Ovary (tissue), 9 donors: ENCODE results near the gene GPR162. TPM values are rescaled to one million over a fixed set of nuclear protein-coding genes. Genes with fewer than 3 reads are reported as not detected.

ENCODE experiments used
- DNase-seq, 5 donors: peaks; one replicate each; pipeline ENCODE4 v3.0.0-alpha.2; 2019 to 2020
- H3K27ac ChIP-seq, 2 donors: fragments of 200-600 bp; one replicate each; pipeline versions ENCODE4 v1.5.1 to v1.8.0; 2019 to 2022
- H3K27me3 ChIP-seq: fragments of 200-600 bp; one replicate; pipeline ENCODE4 v1.8.0; 2022
- H3K36me3 ChIP-seq: fragments of 200-600 bp; sonication (generic); one replicate; pipeline ENCODE4 v1.5.1; 2019
- H3K4me1 ChIP-seq: one replicate; pipeline ENCODE4 v1.8.1; 2013; ENCODE audit warnings: mild to moderate bottlenecking, moderate library complexity; ENCODE audit not compliant: insufficient read depth
- H3K4me3 ChIP-seq: fragments of 200-600 bp; sonication (generic); one replicate; pipeline ENCODE4 v1.5.1; 2017
- H3K9me3 ChIP-seq, 2 donors: fragments of 200-600 bp in 1 of 2; sonication (generic) in 1 of 2; one replicate each; pipeline versions ENCODE4 v1.5.1 to v1.8.1; 2013 to 2019; ENCODE audit warnings: mild to moderate bottlenecking in 1 of 2, moderate library complexity in 1 of 2
- EP300 ChIP-seq: sonication (generic); formaldehyde crosslinking; IDR thresholded peaks from one replicate; pipeline ENCODE4 v1.6.1; 2017; ENCODE audit warnings: antibody characterized with exemption
- POLR2A ChIP-seq: fragments of 450-650 bp; IDR thresholded peaks from one replicate; pipeline ENCODE4 v1.6.1; 2017; ENCODE audit warnings: antibody characterized with exemption, mild to moderate bottlenecking, moderate library complexity
- WGBS, 3 donors: extraction: QIAGEN DNeasy Blood & Tissue Kit in 1 of 3; methylation state at CpG; one replicate each; pipeline versions ENCODE4 v1.1.5 to v1.1.7; 2013 to 2017; 5-methylcytosine and 5-hydroxymethylcytosine counted together
- intact Hi-C, 4 donors: fragments of 100-400 bp; cut with DNase I; formaldehyde crosslinking; loops; one replicate each; pipeline versions ENCODE4 v1.11.0 to v1.15.1; 2022 to 2023
- polyA plus RNA-seq, 2 donors: library from polyadenylated mRNA; stranded (reverse); fragments of 200-250 nt in 1 of 2; fragments of 350-450 nt in 1 of 2; fragmentation: Illumina TruSeq in 1 of 2; extraction: RNeasy Lipid Tissue Mini Kit (QIAGEN cat#74804) in 1 of 2; gene quantifications; one replicate each; pipeline ENCODE4 v1.2.3, GENCODE V29; 2013 to 2014
- total RNA-seq, 7 donors: library from RNA; depleted of rRNA in 2 of 7; stranded (reverse); fragments of >200 nt in 2 of 7; fragmentation: NEBNext Ultra II Directional in 3 of 7; extraction: Animal tissue kit (Norgen Biotek cat#: 25700) in 3 of 7; gene quantifications; one replicate each; pipeline versions ENCODE4 v1.1.0 to v1.2.4, GENCODE V29; 2016 to 2023
- TF ChIP-seq, protein P1 (sequence below), 3 donors: fragments of 450-650 bp in 2 of 3; fragments of 200-600 bp in 1 of 3; IDR thresholded peaks; one replicate each; pipeline versions ENCODE4 v1.5.1 to v1.8.0; 2016 to 2022; ENCODE audit warnings: antibody characterized with exemption in 3 of 3, mild to moderate bottlenecking in 1 of 3
- donor health status: DM: no; HTN: no; CAD: no; lungs with moderate emphysema.
- donor health status: DM: no; HTN: no; CAD: no.
- donor health status: Bipolar disorder and iron deficiency.
- donor health status: DM: yes; HTN: yes; CAD: no.
- donor health status: DM: no; HTN: no; CAD: no.
- donor health status: DM: yes; HTN: yes; CAD: no.

The GPR162 gene
- total and polyA plus RNA-seq, 9 donors, result 0.60 to 12.0 (median 7.6) TPM

- Histone ChIP-seq H3K4me3 (no peak overlapping the region), H3K4me1 (peaks cover 4% of the 10 kb centered on the region), H3K27ac (no peak overlapping the region), H3K27me3 (no peaks in the 10 kb centered on the region), H3K36me3 (no peaks in the 10 kb centered on the region), H3K9me3 (no peaks in the 10 kb centered on the region)
- 78 to 81% (median 81%) methylated on average over 12 of the region's 12 CpGs for WGBS, 3 donors
- intact Hi-C loops, result no loop called here
- TF ChIP-seq, protein P1, sequence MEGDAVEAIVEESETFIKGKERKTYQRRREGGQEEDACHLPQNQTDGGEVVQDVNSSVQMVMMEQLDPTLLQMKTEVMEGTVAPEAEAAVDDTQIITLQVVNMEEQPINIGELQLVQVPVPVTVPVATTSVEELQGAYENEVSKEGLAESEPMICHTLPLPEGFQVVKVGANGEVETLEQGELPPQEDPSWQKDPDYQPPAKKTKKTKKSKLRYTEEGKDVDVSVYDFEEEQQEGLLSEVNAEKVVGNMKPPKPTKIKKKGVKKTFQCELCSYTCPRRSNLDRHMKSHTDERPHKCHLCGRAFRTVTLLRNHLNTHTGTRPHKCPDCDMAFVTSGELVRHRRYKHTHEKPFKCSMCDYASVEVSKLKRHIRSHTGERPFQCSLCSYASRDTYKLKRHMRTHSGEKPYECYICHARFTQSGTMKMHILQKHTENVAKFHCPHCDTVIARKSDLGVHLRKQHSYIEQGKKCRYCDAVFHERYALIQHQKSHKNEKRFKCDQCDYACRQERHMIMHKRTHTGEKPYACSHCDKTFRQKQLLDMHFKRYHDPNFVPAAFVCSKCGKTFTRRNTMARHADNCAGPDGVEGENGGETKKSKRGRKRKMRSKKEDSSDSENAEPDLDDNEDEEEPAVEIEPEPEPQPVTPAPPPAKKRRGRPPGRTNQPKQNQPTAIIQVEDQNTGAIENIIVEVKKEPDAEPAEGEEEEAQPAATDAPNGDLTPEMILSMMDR (IDR thresholded peaks at IDR 0.05), result no peak
- TF ChIP-seq EP300 (no peak), POLR2A (no peak)
- DNase-seq, result no peak
These were observed 9.9 kb downstream of the GPR162 start for GRCh38 chr12:6831450-6831995.

- no peaks in the 10 kb centered on the region for H3K9me3 ChIP-seq
- no peaks in the 10 kb centered on the region for H3K36me3 ChIP-seq
- no peak for DNase-seq
- intact Hi-C loops, result no loop called here
- H3K4me1 ChIP-seq, result peaks cover 1% of the 10 kb centered on the region
- no peaks in the 10 kb centered on the region for H3K27me3 ChIP-seq
- TF ChIP-seq EP300 (no peak), POLR2A (no peak)
- no peak overlapping the region for H3K27ac ChIP-seq
- 84 to 88% (median 86%) methylated on average over 4 of the region's 4 CpGs for WGBS, 3 donors
- no peak overlapping the region for H3K4me3 ChIP-seq
These were observed 10.5 kb downstream of the GPR162 start for GRCh38 chr12:6832125-6832524.

DNA sequence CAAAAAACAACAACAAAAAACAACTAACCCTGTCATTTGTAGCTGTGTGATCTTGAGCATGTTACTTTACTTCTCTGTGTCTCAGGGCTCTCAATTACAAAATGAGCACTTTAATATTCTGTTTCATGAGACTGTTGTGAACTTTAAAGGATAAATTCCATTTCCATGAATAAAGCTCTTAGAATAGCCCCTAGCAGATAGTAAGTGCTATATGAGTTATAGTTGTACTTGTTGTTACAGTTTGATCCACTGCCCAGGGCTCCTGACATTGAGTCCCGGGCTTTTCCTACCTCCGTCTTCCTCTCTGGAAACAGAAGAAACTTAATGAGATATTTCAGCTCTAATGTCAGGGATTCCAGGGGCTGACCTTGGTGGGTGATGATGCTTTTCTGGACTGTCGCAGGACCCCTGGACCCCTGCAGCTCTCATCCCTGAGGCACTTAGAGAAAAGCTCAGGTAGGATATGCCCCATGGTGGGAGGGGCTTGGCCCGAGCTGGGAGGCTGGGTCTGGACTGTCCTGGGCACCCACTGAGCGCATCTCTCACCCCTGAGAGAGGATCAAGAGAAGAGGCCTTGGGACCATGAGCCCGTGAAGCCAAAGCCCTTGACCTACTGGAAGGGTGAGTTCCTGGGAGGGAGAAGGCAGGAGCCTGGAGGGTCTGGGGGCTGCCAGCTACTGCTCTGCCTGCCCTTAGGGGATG, 11.7 kb downstream of the GPR162 start:
- 43 to 52% (median 51%) methylated on average over 6 of the region's 6 CpGs for WGBS, 3 donors
- Histone ChIP-seq H3K4me3 (no peak overlapping the region), H3K9me3 (no peaks in the 10 kb centered on the region), H3K27me3 (no peaks in the 10 kb centered on the region), H3K4me1 (no peaks in the 10 kb centered on the region), H3K36me3 (no peaks in the 10 kb centered on the region), H3K27ac (peak overlapping the region in 1 of 2 donors; percentile 6)
- peak in 1 of 5 donors; percentile 34 for DNase-seq
- intact Hi-C loops, result no loop called here
- no peak for TF ChIP-seq POLR2A
- TF ChIP-seq, protein P1 (IDR thresholded peaks at IDR 0.05), result no peak
- TF ChIP-seq EP300, result no peak

GRCh38 chr12:6834254-6834653, 12.6 kb downstream of the GPR162 start:
- no peaks in the 10 kb centered on the region for H3K9me3 ChIP-seq
- no peaks in the 10 kb centered on the region for H3K4me1 ChIP-seq
- no peaks in the 10 kb centered on the region for H3K36me3 ChIP-seq
- no peak overlapping the region for H3K27ac ChIP-seq
- no peaks in the 10 kb centered on the region for H3K27me3 ChIP-seq
- DNase-seq, result no peak
- no peak overlapping the region for H3K4me3 ChIP-seq
- 59 to 75% (median 67%) methylated on average over 1 of the region's 1 CpG for WGBS, 3 donors
- TF ChIP-seq EP300 (no peak), POLR2A (no peak)
- TF ChIP-seq, protein P1 (IDR thresholded peaks at IDR 0.05), result no peak
- intact Hi-C loops, result no loop called here

- WGBS, 3 donors, result 75 to 80% (median 77%) methylated on average over 5 of the region's 5 CpGs
- no peak overlapping the region for H3K27ac ChIP-seq
- no peaks in the 10 kb centered on the region for H3K36me3 ChIP-seq
- no peak overlapping the region for H3K4me3 ChIP-seq
- no peaks in the 10 kb centered on the region for H3K4me1 ChIP-seq
- no peaks in the 10 kb centered on the region for H3K9me3 ChIP-seq
- no peak for DNase-seq
- TF ChIP-seq POLR2A (no peak), EP300 (no peak)
- TF ChIP-seq, protein P1 (IDR thresholded peaks at IDR 0.05), result no peak
- intact Hi-C loops, result no loop called here
- no peaks in the 10 kb centered on the region for H3K27me3 ChIP-seq
These were observed 13.3 kb downstream of the GPR162 start for GRCh38 chr12:6834873-6835272.
